Liver (tissue), 4 donors: ENCODE measurements around the gene ARMC12. TPM values are rescaled to one million over a fixed set of nuclear protein-coding genes. Genes with fewer than 3 reads are reported as not detected.

Experiments
- polyA plus RNA-seq, 2 donors: library from polyadenylated mRNA; stranded (reverse) in 1 of 2; unstranded in 1 of 2; fragments of 200-250 nt in 1 of 2; fragments of >200 nt in 1 of 2; fragmentation: Nextera tagmentation in 1 of 2; extraction: Ambion mirVana in 1 of 2; gene quantifications; one replicate each; pipeline versions ENCODE4 v1.2.1 to v1.2.3, GENCODE V29; 2013 to 2015
- total RNA-seq, 2 donors: library from RNA; depleted of rRNA; stranded (reverse); fragments of >200 nt; gene quantifications; one replicate each; pipeline ENCODE4 v1.2.3, GENCODE V29; 2014
- donor health status: healthy.
- donor health status: healthy.
- donor health status: healthy.

ARMC12 gene
- total and polyA plus RNA-seq, 4 donors: 0.42 to 0.64 (median 0.43) TPM; not detected in 1

Other genes starting within 250 kb of the ARMC12 start
- 1 to 10 TPM; 1.9 to 5.8 TPM for gene TEAD3, start 240.0 kb upstream of the ARMC12 start, total RNA-seq
- gene TEAD3, start 240.0 kb upstream of the ARMC12 start, polyA plus RNA-seq: 1 to 10 TPM; 3.3 to 6.8 TPM
- not detected for gene TULP1, start 224.1 kb upstream of the ARMC12 start, total RNA-seq
- gene TULP1, start 224.1 kb upstream of the ARMC12 start, polyA plus RNA-seq: not detected
- 100 to 1,000 TPM in 1 of 2 donors, 10 to 100 TPM in 1; 10.3 to 132 TPM for gene FKBP5, start 48.1 kb upstream of the ARMC12 start, total RNA-seq
- gene FKBP5, start 48.1 kb upstream of the ARMC12 start, polyA plus RNA-seq: 10 to 100 TPM; 61.7 to 65.8 TPM
- not detected for gene CLPSL2, start 39.6 kb downstream of the ARMC12 start, total RNA-seq
- not detected for gene CLPSL2, start 39.6 kb downstream of the ARMC12 start, polyA plus RNA-seq
- gene CLPSL1, start 44.0 kb downstream of the ARMC12 start, total RNA-seq: not detected
- gene CLPSL1, start 44.0 kb downstream of the ARMC12 start, polyA plus RNA-seq: not detected
- not detected for gene CLPS, start 60.3 kb downstream of the ARMC12 start, total RNA-seq
- not detected for gene CLPS, start 60.3 kb downstream of the ARMC12 start, polyA plus RNA-seq
- gene LHFPL5, start 68.3 kb downstream of the ARMC12 start, total RNA-seq: not detected
- not detected for gene LHFPL5, start 68.3 kb downstream of the ARMC12 start, polyA plus RNA-seq
- gene SRPK1, start 184.1 kb downstream of the ARMC12 start, total RNA-seq: 10 to 100 TPM; 38.7 to 41.2 TPM
- gene SRPK1, start 184.1 kb downstream of the ARMC12 start, polyA plus RNA-seq: 10 to 100 TPM; 11.9 to 27.2 TPM